Loucy (cell line): ENCODE results near the gene RSPRY1.

Experiments used
- H2AFZ ChIP-seq: fragments of 200-600 bp; sonication (generic); 2 replicates; pipeline ENCODE4 v1.6.0; 2016; ENCODE audit warnings: antibody characterized with exemption, mild to moderate bottlenecking, low read length, moderate library complexity
- H3F3A ChIP-seq: fragments of 200-600 bp; 2 replicates; pipeline ENCODE4 v1.6.0; 2016; ENCODE audit warnings: antibody characterized with exemption, low read depth, mild to moderate bottlenecking
- H3K27me3 ChIP-seq: fragments of 200-600 bp; sonication (generic); 2 replicates; pipeline ENCODE4 v1.6.1; 2014; ENCODE audit warnings: low read length, mild to moderate bottlenecking; ENCODE audit not compliant: insufficient read depth, poor library complexity, severe bottlenecking
- H3K36me3 ChIP-seq: fragments of 200-600 bp; sonication (generic); 2 replicates; pipeline ENCODE4 v1.6.1; 2016; ENCODE audit warnings: low read length; ENCODE audit not compliant: insufficient read depth
- H3K4me1 ChIP-seq: fragments of 200-600 bp; sonication (generic); 2 replicates; pipeline ENCODE4 v1.5.1; 2014; ENCODE audit warnings: low read length, mild to moderate bottlenecking; ENCODE audit not compliant: insufficient read depth, poor library complexity, severe bottlenecking
- H3K4me2 ChIP-seq: fragments of 200-600 bp; sonication (generic); 2 replicates; pipeline ENCODE4 v1.6.0; 2014; ENCODE audit warnings: antibody characterized with exemption, low read length, low read depth, mild to moderate bottlenecking; ENCODE audit not compliant: poor library complexity, severe bottlenecking
- H3K4me3 ChIP-seq: fragments of 200-600 bp; sonication (generic); 2 replicates; pipeline ENCODE4 v1.5.1; 2014; ENCODE audit warnings: low read length, mild to moderate bottlenecking, mixed read lengths; ENCODE audit not compliant: poor library complexity, severe bottlenecking
- H3K79me2 ChIP-seq: fragments of 200-600 bp; sonication (generic); 2 replicates; pipeline ENCODE4 v1.6.1; 2014; ENCODE audit warnings: low read length; ENCODE audit not compliant: insufficient read depth
- H3K9ac ChIP-seq: fragments of 200-600 bp; sonication (generic); 2 replicates; pipeline ENCODE4 v1.6.0; 2014; ENCODE audit warnings: mild to moderate bottlenecking, low read depth, low read length, moderate library complexity; ENCODE audit not compliant: poor library complexity, severe bottlenecking
- H3K9me2 ChIP-seq: fragments of 200-600 bp; sonication (generic); replicated peaks from 2 replicates; pipeline ENCODE4 v1.6.1; 2016; ENCODE audit warnings: low read depth, low read length, mixed read lengths
- H3K9me3 ChIP-seq: fragments of 200-600 bp; sonication (generic); 2 replicates; pipeline ENCODE4 v1.6.1; 2014; ENCODE audit warnings: mild to moderate bottlenecking, antibody characterized with exemption, low read length, low read depth; ENCODE audit not compliant: insufficient read depth
- H4K20me1 ChIP-seq: fragments of 200-600 bp; sonication (generic); 2 replicates; pipeline ENCODE4 v1.6.0; 2014; ENCODE audit warnings: antibody characterized with exemption, low read length, mild to moderate bottlenecking; ENCODE audit not compliant: insufficient read depth, poor library complexity, severe bottlenecking
- EZH2phosphoT487 ChIP-seq: fragments of 200-600 bp; IDR thresholded peaks from 2 replicates; pipeline ENCODE4 v1.6.1; 2018; ENCODE audit warnings: antibody characterized with exemption, mild to moderate bottlenecking, moderate library complexity, borderline replicate concordance
- TF ChIP-seq, protein P1 (sequence below): fragments of 200-600 bp; sonication (generic); conservative IDR thresholded peaks from 2 replicates; pipeline ENCODE4 v1.5.1; 2014; ENCODE audit warnings: mild to moderate bottlenecking, antibody characterized with exemption, low read length

Gene RSPRY1

DNA sequence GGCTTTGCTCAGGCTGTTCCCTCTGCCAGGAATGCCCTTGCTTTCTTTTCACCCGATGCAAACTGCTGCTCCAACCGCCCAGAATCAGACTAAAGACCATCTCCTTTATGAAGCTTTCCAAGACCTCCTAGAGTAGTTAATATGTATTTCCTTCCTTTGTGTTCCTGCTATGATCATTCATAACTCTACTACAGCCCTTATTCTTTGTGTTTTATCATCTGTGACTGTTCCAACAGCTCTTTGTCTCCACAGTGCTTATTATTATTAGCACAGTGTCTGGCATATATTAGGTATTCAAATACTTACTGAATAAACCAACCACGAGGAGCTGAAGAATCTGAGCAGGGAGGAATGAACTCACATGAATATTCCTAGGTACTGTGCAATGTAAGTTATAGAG is 7.9 kb upstream of the RSPRY1 start:
- no peaks in the 10 kb centered on the region for H3K36me3 ChIP-seq
- H3K27me3 ChIP-seq, result no peaks in the 10 kb centered on the region
- H3K79me2 ChIP-seq, result peaks cover 56% of the 10 kb centered on the region

GRCh38 chr16:57178793-57179212 is 7.3 kb upstream of the RSPRY1 start:
- H2AFZ ChIP-seq, result no peak overlapping the region
- H3K27me3 ChIP-seq, result no peaks in the 10 kb centered on the region
- peaks cover 62% of the 10 kb centered on the region for H3K79me2 ChIP-seq
- no peaks in the 10 kb centered on the region for H3F3A ChIP-seq
- H3K9me3 ChIP-seq, result no peaks in the 10 kb centered on the region
- peaks cover 15% of the 10 kb centered on the region for H3K4me1 ChIP-seq
- peaks cover 3% of the 10 kb centered on the region for H4K20me1 ChIP-seq
- no peak overlapping the region for H3K4me2 ChIP-seq
- no peaks in the 10 kb centered on the region for H3K36me3 ChIP-seq
- TF ChIP-seq, protein P1, sequence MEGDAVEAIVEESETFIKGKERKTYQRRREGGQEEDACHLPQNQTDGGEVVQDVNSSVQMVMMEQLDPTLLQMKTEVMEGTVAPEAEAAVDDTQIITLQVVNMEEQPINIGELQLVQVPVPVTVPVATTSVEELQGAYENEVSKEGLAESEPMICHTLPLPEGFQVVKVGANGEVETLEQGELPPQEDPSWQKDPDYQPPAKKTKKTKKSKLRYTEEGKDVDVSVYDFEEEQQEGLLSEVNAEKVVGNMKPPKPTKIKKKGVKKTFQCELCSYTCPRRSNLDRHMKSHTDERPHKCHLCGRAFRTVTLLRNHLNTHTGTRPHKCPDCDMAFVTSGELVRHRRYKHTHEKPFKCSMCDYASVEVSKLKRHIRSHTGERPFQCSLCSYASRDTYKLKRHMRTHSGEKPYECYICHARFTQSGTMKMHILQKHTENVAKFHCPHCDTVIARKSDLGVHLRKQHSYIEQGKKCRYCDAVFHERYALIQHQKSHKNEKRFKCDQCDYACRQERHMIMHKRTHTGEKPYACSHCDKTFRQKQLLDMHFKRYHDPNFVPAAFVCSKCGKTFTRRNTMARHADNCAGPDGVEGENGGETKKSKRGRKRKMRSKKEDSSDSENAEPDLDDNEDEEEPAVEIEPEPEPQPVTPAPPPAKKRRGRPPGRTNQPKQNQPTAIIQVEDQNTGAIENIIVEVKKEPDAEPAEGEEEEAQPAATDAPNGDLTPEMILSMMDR, result no peak
- no peak for TF ChIP-seq EZH2phosphoT487
- H3K4me3 ChIP-seq, result no peak overlapping the region
- H3K9ac ChIP-seq, result no peak overlapping the region
- no peaks in the 10 kb centered on the region for H3K9me2 ChIP-seq

More for the DNA sequence above, 7.9 kb upstream of the RSPRY1 start:
- Histone ChIP-seq H3K9me3 (no peaks in the 10 kb centered on the region), H3K9ac (no peak overlapping the region), H3K4me2 (no peak overlapping the region), H2AFZ (no peak overlapping the region), H3K4me1 (peaks cover 9% of the 10 kb centered on the region), H3K9me2 (no peaks in the 10 kb centered on the region), H3K4me3 (no peak overlapping the region), H4K20me1 (no peaks in the 10 kb centered on the region), H3F3A (no peaks in the 10 kb centered on the region)
- TF ChIP-seq EZH2phosphoT487, result no peak
- TF ChIP-seq, protein P1, result no peak

DNA sequence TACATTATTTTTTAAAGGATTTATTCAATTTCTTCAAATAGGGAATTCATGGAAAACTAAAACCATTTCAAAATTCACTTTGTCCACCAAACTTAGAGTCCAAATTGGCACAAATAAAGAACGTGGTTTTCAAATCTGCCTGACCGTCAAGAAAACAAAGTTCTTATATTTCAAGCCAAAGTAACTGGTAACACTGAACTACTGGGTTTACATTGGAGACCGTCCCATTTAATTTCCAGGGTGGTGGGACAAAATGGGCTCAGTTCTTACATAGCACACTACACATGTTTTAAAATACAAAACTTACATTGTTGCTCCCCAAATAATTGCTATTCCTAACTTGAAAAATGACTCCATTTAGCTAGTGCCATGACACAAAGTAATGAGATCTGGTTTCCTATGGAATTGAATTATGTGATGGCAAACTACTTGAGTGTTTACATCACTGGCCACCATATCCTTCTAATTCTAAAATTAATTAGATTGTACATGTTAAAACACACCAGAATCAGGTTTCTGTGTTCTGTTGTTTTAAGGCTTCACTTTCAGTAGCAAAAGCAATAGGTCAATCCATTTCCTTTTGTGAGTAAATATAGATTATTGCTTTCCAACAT is 6.8 kb upstream of the RSPRY1 start:
- H3K4me3 ChIP-seq, result no peak overlapping the region
- no peak for TF ChIP-seq EZH2phosphoT487
- TF ChIP-seq, protein P1, result no peak
- no peaks in the 10 kb centered on the region for H3F3A ChIP-seq
- peaks cover 20% of the 10 kb centered on the region for H3K4me1 ChIP-seq
- H3K9me3 ChIP-seq, result no peaks in the 10 kb centered on the region
- peaks cover 67% of the 10 kb centered on the region for H3K79me2 ChIP-seq
- H3K36me3 ChIP-seq, result no peaks in the 10 kb centered on the region
- H3K27me3 ChIP-seq, result no peaks in the 10 kb centered on the region
- no peak overlapping the region for H3K9ac ChIP-seq
- peaks cover 8% of the 10 kb centered on the region for H4K20me1 ChIP-seq
- H3K9me2 ChIP-seq, result no peaks in the 10 kb centered on the region
- H2AFZ ChIP-seq, result no peak overlapping the region
- peak overlapping the region; percentile 17 for H3K4me2 ChIP-seq
